Left ventricle myocardium superior (tissue), 1 donor: ENCODE measurements around the gene ALDOC. TPM values are rescaled to one million over a fixed set of nuclear protein-coding genes. Genes with fewer than 3 reads are reported as not detected.

Source experiments
- total RNA-seq: library from RNA; stranded (reverse); fragmentation: NEBNext Ultra II Directional; extraction: Animal tissue kit (Norgen Biotek cat#: 25700); gene quantifications from one replicate; pipeline ENCODE4 v1.2.1, GENCODE V29; 2021
- donor health status: DM: no; HTN: yes; CAD: no; lungs with severe emphysema.

ALDOC gene
- total RNA-seq, 1 donor from 2014 or later = 380 TPM

Other genes starting within 250 kb of the ALDOC start
- 12.5 TPM for gene IFT20, start 241.4 kb downstream of the ALDOC start, total RNA-seq
- gene TNFAIP1, start 241.1 kb downstream of the ALDOC start, total RNA-seq = 32.6 TPM
- 157 TPM for gene POLDIP2, start 219.4 kb downstream of the ALDOC start, total RNA-seq
- not detected for gene SEBOX, start 211.7 kb downstream of the ALDOC start, total RNA-seq
- 38.1 TPM for gene VTN, start 206.6 kb downstream of the ALDOC start, total RNA-seq
- 4.2 TPM for gene SARM1, start 205.2 kb downstream of the ALDOC start, total RNA-seq
- gene SLC46A1, start 170.7 kb downstream of the ALDOC start, total RNA-seq = 7.9 TPM
- gene SLC13A2, start 103.3 kb downstream of the ALDOC start, total RNA-seq = not detected
- gene FOXN1, start 70.5 kb downstream of the ALDOC start, total RNA-seq = not detected
- gene UNC119, start 24.3 kb downstream of the ALDOC start, total RNA-seq = 22.2 TPM
- 45.0 TPM for gene PIGS, start 5.4 kb downstream of the ALDOC start, total RNA-seq
- gene SPAG5, start 22.1 kb upstream of the ALDOC start, total RNA-seq = 1.1 TPM
- gene RSKR, start 37.3 kb upstream of the ALDOC start, total RNA-seq = 4.0 TPM
- gene BLTP2, start 68.3 kb upstream of the ALDOC start, total RNA-seq = 73.8 TPM
- gene SDF2, start 85.0 kb upstream of the ALDOC start, total RNA-seq = 30.7 TPM
- gene SUPT6H, start 85.3 kb upstream of the ALDOC start, total RNA-seq = 46.0 TPM
- 0.89 TPM for gene PROCA1, start 135.0 kb upstream of the ALDOC start, total RNA-seq
- 14.8 TPM for gene RAB34, start 141.0 kb upstream of the ALDOC start, total RNA-seq
- 918 TPM for gene RPL23A, start 143.1 kb upstream of the ALDOC start, total RNA-seq
- gene TLCD1, start 149.3 kb upstream of the ALDOC start, total RNA-seq = 2.6 TPM
- gene NEK8, start 151.9 kb upstream of the ALDOC start, total RNA-seq = 0.94 TPM
- 4.2 TPM for gene TRAF4, start 167.1 kb upstream of the ALDOC start, total RNA-seq